ENCODE results near the gene DCLK2.

- TF ChIP-seq CTCF (IDR thresholded peaks at IDR 0.05; ENCODE audit: low read depth, low read length) (no peak), MYC (IDR thresholded peaks at IDR 0.05; ENCODE audit: low read depth, low read length) (no peak)
Measured at GRCh38 chr4:150247184-150247583, 168.9 kb downstream of the DCLK2 start.
